Lower leg skin (tissue), 3 donors: Measurements from ENCODE around the gene FBN1.

Experiments
- CTCF ChIP-seq, 3 donors: fragments of 450-650 bp; IDR thresholded peaks; one replicate each; pipeline ENCODE4 v1.5.1; 2016; ENCODE audit warnings: antibody characterized with exemption in 3 of 3, mild to moderate bottlenecking in 3 of 3, moderate library complexity in 2 of 3
- POLR2A ChIP-seq, 2 donors: fragments of 450-650 bp; IDR thresholded peaks; one replicate each; pipeline ENCODE4 v1.6.1; 2016 to 2017; ENCODE audit warnings: antibody characterized with exemption in 2 of 2, mild to moderate bottlenecking in 1 of 2, moderate library complexity in 1 of 2

- TF ChIP-seq POLR2A (IDR thresholded peaks at IDR 0.05) (no peak), CTCF (IDR thresholded peaks at IDR 0.05) (no peak)
These were observed 106.6 kb downstream of the FBN1 start for GRCh38 chr15:48538941-48539340.
